Measurements from ENCODE around the gene ACP6. TPM values are rescaled to one million over a fixed set of nuclear protein-coding genes. Genes with fewer than 3 reads are reported as not detected.

Gene ACP6
- total and polyA plus RNA-seq, 10 of the 15 experiments (the other 5 are each of a cell fraction or from before 2014, with no cell fraction given): 3.1 to 19.7 (median 9.4) TPM

DNA sequence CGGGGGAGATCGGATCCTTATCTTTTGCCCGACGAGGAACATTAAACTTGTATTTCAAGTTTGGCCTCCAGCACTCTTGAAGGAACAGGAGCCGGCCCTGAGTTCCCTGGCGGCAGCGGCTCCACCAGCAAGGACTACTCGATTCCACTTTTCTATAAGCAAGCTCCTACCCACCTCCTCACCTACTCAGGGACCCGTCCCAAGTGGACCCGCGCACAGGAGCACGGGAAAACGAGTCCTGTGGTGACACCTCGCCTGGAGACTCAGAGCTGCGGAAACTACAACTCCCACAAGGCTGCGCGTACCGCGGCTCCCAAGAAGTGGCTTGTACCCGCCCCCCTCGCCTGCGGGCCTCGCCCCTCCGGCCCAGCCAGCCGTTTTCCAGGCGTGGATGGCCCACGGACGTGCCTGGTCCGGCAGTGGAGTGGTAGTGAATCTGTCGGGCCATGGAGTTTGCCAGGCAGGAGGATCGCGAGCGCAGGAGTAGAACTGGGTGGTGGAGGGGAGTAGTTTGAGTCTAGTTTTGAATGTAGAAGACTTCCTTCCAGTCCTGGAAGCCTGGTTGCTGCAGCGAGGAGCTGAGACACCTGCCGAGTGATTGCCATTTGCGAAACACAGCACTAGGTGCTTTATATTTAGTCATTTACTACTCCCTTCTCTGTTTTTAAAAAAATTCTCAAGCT, at the start of gene ACP6 (continued):
- no peak for TF ChIP-seq ETV6 (conservative IDR thresholded peaks at IDR 0.05 in 1 of 2, IDR thresholded peaks at IDR 0.05 in 1 of 2; ENCODE audit: borderline replicate concordance in 1 of 2, low read depth in 1 of 2)
- peak; percentile 77 for TF ChIP-seq CREM (IDR thresholded peaks at IDR 0.05; ENCODE audit: low read depth)
- TF ChIP-seq, protein P1, sequence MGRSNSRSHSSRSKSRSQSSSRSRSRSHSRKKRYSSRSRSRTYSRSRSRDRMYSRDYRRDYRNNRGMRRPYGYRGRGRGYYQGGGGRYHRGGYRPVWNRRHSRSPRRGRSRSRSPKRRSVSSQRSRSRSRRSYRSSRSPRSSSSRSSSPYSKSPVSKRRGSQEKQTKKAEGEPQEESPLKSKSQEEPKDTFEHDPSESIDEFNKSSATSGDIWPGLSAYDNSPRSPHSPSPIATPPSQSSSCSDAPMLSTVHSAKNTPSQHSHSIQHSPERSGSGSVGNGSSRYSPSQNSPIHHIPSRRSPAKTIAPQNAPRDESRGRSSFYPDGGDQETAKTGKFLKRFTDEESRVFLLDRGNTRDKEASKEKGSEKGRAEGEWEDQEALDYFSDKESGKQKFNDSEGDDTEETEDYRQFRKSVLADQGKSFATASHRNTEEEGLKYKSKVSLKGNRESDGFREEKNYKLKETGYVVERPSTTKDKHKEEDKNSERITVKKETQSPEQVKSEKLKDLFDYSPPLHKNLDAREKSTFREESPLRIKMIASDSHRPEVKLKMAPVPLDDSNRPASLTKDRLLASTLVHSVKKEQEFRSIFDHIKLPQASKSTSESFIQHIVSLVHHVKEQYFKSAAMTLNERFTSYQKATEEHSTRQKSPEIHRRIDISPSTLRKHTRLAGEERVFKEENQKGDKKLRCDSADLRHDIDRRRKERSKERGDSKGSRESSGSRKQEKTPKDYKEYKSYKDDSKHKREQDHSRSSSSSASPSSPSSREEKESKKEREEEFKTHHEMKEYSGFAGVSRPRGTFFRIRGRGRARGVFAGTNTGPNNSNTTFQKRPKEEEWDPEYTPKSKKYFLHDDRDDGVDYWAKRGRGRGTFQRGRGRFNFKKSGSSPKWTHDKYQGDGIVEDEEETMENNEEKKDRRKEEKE (IDR thresholded peaks at IDR 0.05): peak; percentile 79; the same call in 1 of the 2 replicates
- TF ChIP-seq, protein P2, sequence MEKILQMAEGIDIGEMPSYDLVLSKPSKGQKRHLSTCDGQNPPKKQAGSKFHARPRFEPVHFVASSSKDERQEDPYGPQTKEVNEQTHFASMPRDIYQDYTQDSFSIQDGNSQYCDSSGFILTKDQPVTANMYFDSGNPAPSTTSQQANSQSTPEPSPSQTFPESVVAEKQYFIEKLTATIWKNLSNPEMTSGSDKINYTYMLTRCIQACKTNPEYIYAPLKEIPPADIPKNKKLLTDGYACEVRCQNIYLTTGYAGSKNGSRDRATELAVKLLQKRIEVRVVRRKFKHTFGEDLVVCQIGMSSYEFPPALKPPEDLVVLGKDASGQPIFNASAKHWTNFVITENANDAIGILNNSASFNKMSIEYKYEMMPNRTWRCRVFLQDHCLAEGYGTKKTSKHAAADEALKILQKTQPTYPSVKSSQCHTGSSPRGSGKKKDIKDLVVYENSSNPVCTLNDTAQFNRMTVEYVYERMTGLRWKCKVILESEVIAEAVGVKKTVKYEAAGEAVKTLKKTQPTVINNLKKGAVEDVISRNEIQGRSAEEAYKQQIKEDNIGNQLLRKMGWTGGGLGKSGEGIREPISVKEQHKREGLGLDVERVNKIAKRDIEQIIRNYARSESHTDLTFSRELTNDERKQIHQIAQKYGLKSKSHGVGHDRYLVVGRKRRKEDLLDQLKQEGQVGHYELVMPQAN (conservative IDR thresholded peaks at IDR 0.05): no peak
- TF ChIP-seq HDGF (IDR thresholded peaks at IDR 0.05): peak; percentile 42; the same call in 1 of the 2 replicates
- TF ChIP-seq MEF2B (IDR thresholded peaks at IDR 0.05; ENCODE audit: partially characterized antibody, poor library complexity, severe bottlenecking): no peak
- peak; percentile 40 for TF ChIP-seq RUNX3 (IDR thresholded peaks at IDR 0.05; ENCODE audit: low read length)
- TF ChIP-seq POU2F2 (IDR thresholded peaks at IDR 0.05; ENCODE audit: borderline replicate concordance, low read depth, low read length): 0 out of 3 replicates have a peak, but pooled peaks have one; percentile 5
- TF ChIP-seq MTA3 (IDR thresholded peaks at IDR 0.05; ENCODE audit: borderline replicate concordance, low read length): no peak
- TF ChIP-seq EGR1 (IDR thresholded peaks at IDR 0.05; ENCODE audit: borderline replicate concordance in 1 of 2, low read depth in 2 of 2, low read length in 2 of 2): no peak
- TF ChIP-seq TAF1 (IDR thresholded peaks at IDR 0.05; ENCODE audit: borderline replicate concordance, low read depth, low read length): no peak
- 0 out of 2 replicates have a peak, but pooled peaks have one; percentile 39 for TF ChIP-seq MYB (IDR thresholded peaks at IDR 0.05; ENCODE audit: borderline replicate concordance, low read depth, low read length)
- TF ChIP-seq YY1 (IDR thresholded peaks at IDR 0.05; ENCODE audit: low read depth, low read length): peak; percentile 33; the same call in 1 of the 2 replicates
- peak; percentile 48; the same call in 1 of the 2 replicates for TF ChIP-seq JUND (IDR thresholded peaks at IDR 0.05; ENCODE audit: low read depth, low read length)
- TF ChIP-seq GATAD2B (conservative IDR thresholded peaks at IDR 0.05; ENCODE audit: low read depth): 0 out of 2 replicates have a peak, but pooled peaks have one; percentile 33
- TF ChIP-seq NFXL1 (IDR thresholded peaks at IDR 0.05; ENCODE audit: borderline replicate concordance): no peak
- no peak for TF ChIP-seq ZNF274 (IDR thresholded peaks at IDR 0.05; ENCODE audit: insufficient read depth, insufficient read length)
- TF ChIP-seq SMAD5 (IDR thresholded peaks at IDR 0.05; ENCODE audit: low read depth): no peak
- TF ChIP-seq RFX5 (IDR thresholded peaks at IDR 0.05; ENCODE audit: low read depth, low read length): no peak
- TF ChIP-seq BHLHE40 (IDR thresholded peaks at IDR 0.05; ENCODE audit: borderline replicate concordance in 1 of 2, low read depth in 2 of 2, low read length in 1 of 2): peak; percentile 28 to 50; a peak in 2 of 4 replicates
- TF ChIP-seq SREBF1 (IDR thresholded peaks at IDR 0.05; ENCODE audit: low read length): peak; percentile 65
- no peak for TF ChIP-seq CBX3 (IDR thresholded peaks at IDR 0.05; ENCODE audit: borderline replicate concordance, low read depth)
- peak; percentile 96 for TF ChIP-seq HCFC1 (IDR thresholded peaks at IDR 0.05; ENCODE audit: low read length)
- TF ChIP-seq SPI1 (IDR thresholded peaks at IDR 0.05; ENCODE audit: borderline replicate concordance, insufficient read depth, low read depth, low read length): no peak
- TF ChIP-seq, protein P3, sequence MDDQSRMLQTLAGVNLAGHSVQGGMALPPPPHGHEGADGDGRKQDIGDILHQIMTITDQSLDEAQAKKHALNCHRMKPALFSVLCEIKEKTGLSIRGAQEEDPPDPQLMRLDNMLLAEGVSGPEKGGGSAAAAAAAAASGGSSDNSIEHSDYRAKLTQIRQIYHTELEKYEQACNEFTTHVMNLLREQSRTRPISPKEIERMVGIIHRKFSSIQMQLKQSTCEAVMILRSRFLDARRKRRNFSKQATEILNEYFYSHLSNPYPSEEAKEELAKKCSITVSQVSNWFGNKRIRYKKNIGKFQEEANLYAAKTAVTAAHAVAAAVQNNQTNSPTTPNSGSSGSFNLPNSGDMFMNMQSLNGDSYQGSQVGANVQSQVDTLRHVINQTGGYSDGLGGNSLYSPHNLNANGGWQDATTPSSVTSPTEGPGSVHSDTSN (IDR thresholded peaks at IDR 0.05; ENCODE audit: insufficient replicate concordance, low read depth, low read length): no peak
